ENCODE measurements around the gene REG3G. TPM values are rescaled to one million over a fixed set of nuclear protein-coding genes. Genes with fewer than 3 reads are reported as not detected.

Gene REG3G
- total and polyA plus RNA-seq, 9 donors = 0.08 to 1.5 (median 0.48) TPM; not detected in 4

- Histone ChIP-seq H3K4me3 (no peak overlapping the region), H3K4me1 (ENCODE audit: insufficient read depth) (no peaks in the 10 kb centered on the region), H3K36me3 (no peaks in the 10 kb centered on the region), H3K27me3 (no peaks in the 10 kb centered on the region), H3K27ac (no peak overlapping the region), H3K9me3 (no peaks in the 10 kb centered on the region)
- TF ChIP-seq, protein P1, sequence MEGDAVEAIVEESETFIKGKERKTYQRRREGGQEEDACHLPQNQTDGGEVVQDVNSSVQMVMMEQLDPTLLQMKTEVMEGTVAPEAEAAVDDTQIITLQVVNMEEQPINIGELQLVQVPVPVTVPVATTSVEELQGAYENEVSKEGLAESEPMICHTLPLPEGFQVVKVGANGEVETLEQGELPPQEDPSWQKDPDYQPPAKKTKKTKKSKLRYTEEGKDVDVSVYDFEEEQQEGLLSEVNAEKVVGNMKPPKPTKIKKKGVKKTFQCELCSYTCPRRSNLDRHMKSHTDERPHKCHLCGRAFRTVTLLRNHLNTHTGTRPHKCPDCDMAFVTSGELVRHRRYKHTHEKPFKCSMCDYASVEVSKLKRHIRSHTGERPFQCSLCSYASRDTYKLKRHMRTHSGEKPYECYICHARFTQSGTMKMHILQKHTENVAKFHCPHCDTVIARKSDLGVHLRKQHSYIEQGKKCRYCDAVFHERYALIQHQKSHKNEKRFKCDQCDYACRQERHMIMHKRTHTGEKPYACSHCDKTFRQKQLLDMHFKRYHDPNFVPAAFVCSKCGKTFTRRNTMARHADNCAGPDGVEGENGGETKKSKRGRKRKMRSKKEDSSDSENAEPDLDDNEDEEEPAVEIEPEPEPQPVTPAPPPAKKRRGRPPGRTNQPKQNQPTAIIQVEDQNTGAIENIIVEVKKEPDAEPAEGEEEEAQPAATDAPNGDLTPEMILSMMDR (IDR thresholded peaks at IDR 0.05) = no peak
- intact Hi-C loops (cut with DNase I) = no loop called here
- DNase-seq = no peak
- 18 to 26% (median 24%) methylated on average over 25 of the region's 25 CpGs for WGBS, 3 donors
These were observed 31.9 kb upstream of the REG3G start for GRCh38 chr2:78993518-78994148.

DNA sequence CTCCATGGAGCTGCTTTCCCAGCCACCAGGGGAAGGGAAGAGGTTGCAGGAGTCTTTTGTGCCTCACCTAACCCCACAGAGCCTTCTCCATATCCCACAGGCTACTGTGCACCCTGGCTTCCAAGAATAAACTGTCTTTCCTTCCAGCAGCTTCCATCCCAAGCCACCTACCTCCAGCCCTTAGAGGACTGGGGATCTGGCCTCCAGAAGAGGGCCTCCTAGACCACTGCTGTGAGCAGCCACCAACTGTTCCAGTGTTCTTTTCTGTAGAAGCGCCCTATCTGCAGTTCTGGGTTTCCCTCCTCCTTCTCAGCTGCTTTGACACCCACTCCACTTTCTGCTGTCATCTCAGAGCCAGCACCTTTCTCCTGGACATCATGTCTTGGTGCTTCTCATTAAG, 30.7 kb upstream of the REG3G start:
- Histone ChIP-seq H3K4me1 (ENCODE audit: insufficient read depth) (no peaks in the 10 kb centered on the region), H3K36me3 (no peaks in the 10 kb centered on the region), H3K27me3 (no peaks in the 10 kb centered on the region), H3K4me3 (no peak overlapping the region), H3K9me3 (no peaks in the 10 kb centered on the region), H3K27ac (no peak overlapping the region)
- WGBS, 3 donors = 71 to 78% (median 77%) methylated on average over 1 of the region's 1 CpG
- TF ChIP-seq POLR2A (IDR thresholded peaks at IDR 0.05) (no peak), EP300 (IDR thresholded peaks at IDR 0.05) (no peak)
- TF ChIP-seq, protein P1 (IDR thresholded peaks at IDR 0.05) = no peak
- DNase-seq = no peak
- intact Hi-C loops (cut with DNase I) = no loop called here

GRCh38 chr2:78999406-78999805, 26.1 kb upstream of the REG3G start:
- no peak for TF ChIP-seq POLR2A (IDR thresholded peaks at IDR 0.05)
- TF ChIP-seq, protein P1 (IDR thresholded peaks at IDR 0.05) = no peak
- TF ChIP-seq EP300 (IDR thresholded peaks at IDR 0.05) = no peak
- no peak for DNase-seq
- Histone ChIP-seq H3K9me3 (no peaks in the 10 kb centered on the region), H3K4me1 (ENCODE audit: insufficient read depth) (no peaks in the 10 kb centered on the region), H3K27ac (no peak overlapping the region), H3K4me3 (no peak overlapping the region), H3K27me3 (no peaks in the 10 kb centered on the region), H3K36me3 (no peaks in the 10 kb centered on the region)
- intact Hi-C loops (cut with DNase I) = no loop called here
- WGBS, 3 donors = 21 to 38% (median 23%) methylated on average over 3 of the region's 3 CpGs

DNA sequence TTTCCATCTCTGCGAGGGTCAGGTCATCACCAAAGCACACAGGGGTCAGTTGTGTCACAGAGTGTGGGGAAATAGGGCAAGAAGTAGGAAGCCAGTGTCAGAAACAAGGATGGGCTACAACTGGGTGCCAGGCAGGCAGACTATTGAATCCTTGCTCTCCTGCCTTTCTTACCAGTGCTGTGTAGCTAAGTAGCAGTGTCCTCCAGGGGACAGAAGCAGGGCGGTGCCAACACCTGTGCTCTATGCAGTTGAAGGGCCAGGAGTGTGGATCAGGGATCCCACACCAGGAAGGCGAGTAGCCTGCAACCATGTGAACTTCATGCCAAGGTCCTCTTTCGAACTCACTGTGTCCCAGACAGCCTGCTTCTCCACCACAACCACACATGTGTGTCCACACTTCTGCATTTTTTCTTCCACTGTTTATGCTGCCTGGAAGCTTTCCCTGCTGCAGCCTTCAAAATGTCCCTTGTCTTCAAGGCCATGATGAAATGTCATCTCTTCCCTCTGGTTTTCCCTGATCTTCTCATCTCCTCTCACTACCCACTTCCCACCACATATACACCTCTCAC, 25.4 kb upstream of the REG3G start:
- no peak for DNase-seq
- TF ChIP-seq POLR2A (IDR thresholded peaks at IDR 0.05) (no peak), EP300 (IDR thresholded peaks at IDR 0.05) (no peak)
- TF ChIP-seq, protein P1 (IDR thresholded peaks at IDR 0.05) = no peak
- intact Hi-C loops (cut with DNase I) = no loop called here
- H3K9me3 ChIP-seq = no peaks in the 10 kb centered on the region
- no peaks in the 10 kb centered on the region for H3K36me3 ChIP-seq
- no peaks in the 10 kb centered on the region for H3K27me3 ChIP-seq
- no peak overlapping the region for H3K27ac ChIP-seq
- H3K4me1 ChIP-seq (ENCODE audit: insufficient read depth) = no peaks in the 10 kb centered on the region
- H3K4me3 ChIP-seq = no peak overlapping the region
- WGBS, 3 donors = 61 to 64% (median 63%) methylated on average over 4 of the region's 4 CpGs
